AG10803 (cell line): ENCODE data around the gene CABCOCO1.

ENCODE experiments used
- DNase-seq: peaks from one replicate; pipeline ENCODE4 v3.0.0; 2010; ENCODE audit warnings: low read depth
- H3K4me3 ChIP-seq: 2 replicates; pipeline ENCODE4 v1.5.1; 2011; ENCODE audit warnings: mild to moderate bottlenecking, low read length, control low read depth
- TF ChIP-seq, protein P1 (sequence below): conservative IDR thresholded peaks from 2 replicates; pipeline ENCODE4 v1.5.1; 2011; ENCODE audit warnings: mild to moderate bottlenecking, low read length, control low read depth, inconsistent platforms

Gene CABCOCO1

DNA sequence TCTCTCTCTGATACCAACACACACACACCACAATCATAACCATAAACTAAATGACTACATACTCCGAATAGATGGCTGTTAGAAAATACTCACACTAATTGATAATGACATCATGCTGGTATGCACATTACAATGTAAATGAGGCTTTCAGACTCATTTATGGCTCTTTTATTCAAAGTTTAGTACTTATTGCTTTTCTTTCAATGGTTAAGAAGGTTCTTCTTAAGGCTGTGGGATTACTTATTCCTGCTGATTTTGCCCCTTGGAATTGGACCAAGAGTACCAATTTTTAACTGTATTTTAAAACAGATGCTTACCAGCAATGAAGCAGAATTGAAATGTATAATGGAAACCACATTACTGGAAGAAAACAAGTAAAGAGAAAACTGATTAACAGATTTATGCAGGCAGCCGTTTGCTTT is 20.6 kb upstream of the CABCOCO1 start:
- DNase-seq = peak; percentile 12
- TF ChIP-seq, protein P1, sequence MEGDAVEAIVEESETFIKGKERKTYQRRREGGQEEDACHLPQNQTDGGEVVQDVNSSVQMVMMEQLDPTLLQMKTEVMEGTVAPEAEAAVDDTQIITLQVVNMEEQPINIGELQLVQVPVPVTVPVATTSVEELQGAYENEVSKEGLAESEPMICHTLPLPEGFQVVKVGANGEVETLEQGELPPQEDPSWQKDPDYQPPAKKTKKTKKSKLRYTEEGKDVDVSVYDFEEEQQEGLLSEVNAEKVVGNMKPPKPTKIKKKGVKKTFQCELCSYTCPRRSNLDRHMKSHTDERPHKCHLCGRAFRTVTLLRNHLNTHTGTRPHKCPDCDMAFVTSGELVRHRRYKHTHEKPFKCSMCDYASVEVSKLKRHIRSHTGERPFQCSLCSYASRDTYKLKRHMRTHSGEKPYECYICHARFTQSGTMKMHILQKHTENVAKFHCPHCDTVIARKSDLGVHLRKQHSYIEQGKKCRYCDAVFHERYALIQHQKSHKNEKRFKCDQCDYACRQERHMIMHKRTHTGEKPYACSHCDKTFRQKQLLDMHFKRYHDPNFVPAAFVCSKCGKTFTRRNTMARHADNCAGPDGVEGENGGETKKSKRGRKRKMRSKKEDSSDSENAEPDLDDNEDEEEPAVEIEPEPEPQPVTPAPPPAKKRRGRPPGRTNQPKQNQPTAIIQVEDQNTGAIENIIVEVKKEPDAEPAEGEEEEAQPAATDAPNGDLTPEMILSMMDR = no peak

DNA sequence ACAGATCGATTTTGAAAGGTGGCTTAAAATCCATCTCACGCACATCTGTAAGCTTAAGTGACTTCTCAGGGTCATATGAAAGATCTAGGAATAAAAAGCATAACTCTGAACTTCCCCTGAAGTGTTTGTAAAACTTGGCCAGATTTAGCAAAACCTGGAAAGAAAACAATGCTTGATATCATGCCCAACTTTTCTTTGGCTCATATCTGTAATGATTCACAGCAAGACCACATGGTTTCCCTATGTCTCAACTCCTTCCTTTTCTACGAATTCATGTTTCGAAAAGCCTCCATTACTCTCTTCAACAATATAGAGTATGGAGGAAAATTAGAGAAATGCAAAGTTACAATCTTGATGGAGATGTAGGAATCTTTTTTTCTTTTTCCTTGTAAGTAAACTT is 20.1 kb upstream of the CABCOCO1 start:
- DNase-seq = peak; percentile 81
- TF ChIP-seq, protein P1 = no peak
- H3K4me3 ChIP-seq = no peak overlapping the region; the same call in 1 of the 2 replicates

More for the DNA sequence above, 20.6 kb upstream of the CABCOCO1 start:
- H3K4me3 ChIP-seq = no peak overlapping the region; the same call in 1 of the 2 replicates

DNA sequence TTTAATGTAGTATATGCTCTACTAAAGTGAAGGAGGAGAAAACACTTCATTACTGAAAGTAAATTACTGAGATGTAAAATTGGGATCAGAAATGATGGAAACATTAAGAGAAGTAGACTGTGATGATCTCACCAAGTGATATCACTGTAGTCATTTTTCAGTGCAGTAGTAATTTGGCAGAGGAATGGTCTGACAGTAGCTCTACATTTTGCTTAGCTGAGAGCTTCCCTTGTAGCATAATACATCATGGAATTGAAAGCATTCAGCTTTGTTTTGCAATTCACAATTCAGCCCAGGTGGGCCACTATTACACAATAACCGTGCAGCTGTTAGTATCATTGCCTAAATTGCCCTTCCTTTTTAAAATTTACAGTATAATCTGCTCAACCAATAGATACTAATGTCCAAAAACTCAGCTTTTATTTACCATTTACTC is 19.4 kb upstream of the CABCOCO1 start:
- DNase-seq = peak; percentile 85
- no peak overlapping the region for H3K4me3 ChIP-seq
- TF ChIP-seq, protein P1 = no peak

DNA sequence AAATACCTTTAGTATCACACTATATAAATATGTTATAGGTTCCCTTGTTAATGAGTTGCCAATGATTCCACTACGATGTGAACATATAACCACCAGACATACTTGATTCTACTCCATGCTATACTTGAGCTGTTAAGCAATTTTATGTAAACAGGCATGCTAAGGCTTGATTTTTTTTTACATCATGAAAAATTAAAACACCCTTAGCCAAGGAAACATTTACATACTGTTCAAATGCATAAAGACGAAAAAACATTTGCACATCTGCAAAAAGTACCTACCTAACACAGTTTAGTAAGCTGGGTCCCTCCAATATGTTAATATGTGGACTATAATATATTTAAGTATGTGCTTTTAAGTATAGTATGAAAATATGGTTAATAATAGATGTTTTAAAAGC is 9.0 kb upstream of the CABCOCO1 start:
- no peak for DNase-seq
- no peak overlapping the region for H3K4me3 ChIP-seq
- TF ChIP-seq, protein P1 = no peak

DNA sequence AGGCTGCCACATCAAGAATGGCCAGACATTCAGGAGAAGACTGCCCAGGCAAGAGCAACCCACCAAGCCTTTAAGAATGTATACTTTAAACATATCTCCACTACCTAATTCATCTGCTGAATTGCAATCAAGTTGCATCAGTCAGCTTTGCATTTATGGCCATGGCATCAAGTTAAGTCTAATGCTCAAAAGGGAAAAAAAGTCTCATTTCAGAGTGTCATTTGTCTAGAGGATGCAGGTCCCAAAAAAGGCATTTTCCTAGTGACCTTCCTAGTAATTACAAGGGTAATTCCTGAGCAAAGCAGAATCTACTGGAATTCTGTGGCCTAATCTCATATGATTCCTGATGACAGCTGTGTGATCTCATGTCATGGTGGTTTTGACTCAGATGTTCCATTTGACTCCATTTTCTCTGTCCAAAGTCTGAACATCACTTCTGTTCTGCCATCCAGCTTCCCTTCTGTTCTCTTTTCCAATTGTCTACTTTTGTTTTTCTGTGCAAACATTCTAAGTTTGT is 7.3 kb upstream of the CABCOCO1 start:
- peak; percentile 13 for DNase-seq
- H3K4me3 ChIP-seq = no peak overlapping the region
- TF ChIP-seq, protein P1 = no peak

DNA sequence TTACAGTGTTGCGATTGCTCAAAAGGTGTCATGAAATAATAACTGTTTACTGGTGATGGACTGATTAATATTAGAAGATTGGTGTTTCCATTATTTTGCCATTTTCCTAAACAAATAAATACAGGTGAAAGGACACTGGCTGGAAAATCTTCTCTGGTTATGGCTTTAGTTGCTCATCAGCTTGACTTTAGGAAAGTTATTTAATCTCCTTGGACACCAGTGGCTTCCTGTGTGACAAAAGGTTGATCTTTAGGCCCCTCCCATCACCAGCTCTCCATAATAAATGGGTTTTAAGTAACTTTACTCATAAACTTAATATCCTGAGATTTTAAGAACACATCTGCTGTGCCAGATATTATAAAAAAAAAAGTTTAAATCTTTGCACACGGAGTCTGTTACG is 737 bp downstream of the CABCOCO1 start:
- no peak for DNase-seq
- TF ChIP-seq, protein P1 = no peak
- H3K4me3 ChIP-seq = peak overlapping the region; percentile 70

DNA sequence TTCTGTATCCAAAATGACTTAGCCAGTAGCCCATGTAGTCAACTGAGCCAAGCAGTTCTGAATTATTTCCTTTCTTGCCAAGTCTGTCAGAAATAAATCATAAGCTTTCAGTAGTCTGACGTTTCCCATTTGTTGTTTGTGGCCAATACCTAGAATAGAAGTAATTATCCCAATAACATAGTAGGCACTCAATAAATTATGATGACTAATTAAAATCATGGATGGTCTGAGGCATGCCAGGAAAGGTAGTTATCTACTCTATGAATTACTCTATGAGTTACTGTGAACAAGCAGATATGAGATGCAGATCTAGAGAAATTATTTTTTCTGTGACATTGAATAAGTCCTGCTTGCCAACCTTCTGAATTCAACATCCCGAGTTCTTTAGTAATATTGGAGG is 2.3 kb downstream of the CABCOCO1 start:
- no peak for DNase-seq
- no peak overlapping the region for H3K4me3 ChIP-seq
- TF ChIP-seq, protein P1 = no peak
